IPS DF 19.7 (cell line): ENCODE results near the gene KRTAP10-10.
"Not testable (repeated sequence)": the region's sequence is repeated elsewhere in the genome, so short reads cannot be mapped to it uniquely, and the experiment has no call there.

ENCODE experiments used
- DNase-seq: peaks from one replicate; pipeline ENCODE4 v3.0.0-alpha.2; 2013; ENCODE audit warnings: low read depth, low spot score

The KRTAP10-10 gene

DNA sequence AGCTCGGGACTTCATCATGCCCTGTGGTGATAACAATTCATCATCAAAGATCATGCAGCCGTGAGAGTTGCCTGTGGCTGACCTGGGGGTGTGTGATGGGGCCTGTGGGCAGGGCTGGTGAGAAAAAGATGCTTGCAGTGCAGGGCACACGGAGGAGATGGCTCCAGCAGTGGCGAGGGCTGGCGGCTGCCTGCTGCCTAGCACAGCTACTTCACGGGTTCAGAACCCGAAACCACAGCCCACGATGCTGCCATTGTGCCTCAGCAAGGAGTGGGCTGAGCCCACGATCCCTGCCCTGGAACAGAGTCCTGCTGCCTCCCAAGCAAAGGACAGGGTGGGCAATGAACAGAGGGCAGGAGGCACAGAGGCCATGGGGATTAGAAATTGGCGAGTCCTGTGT is 10.9 kb upstream of the KRTAP10-10 start:
- no peak for DNase-seq

DNA sequence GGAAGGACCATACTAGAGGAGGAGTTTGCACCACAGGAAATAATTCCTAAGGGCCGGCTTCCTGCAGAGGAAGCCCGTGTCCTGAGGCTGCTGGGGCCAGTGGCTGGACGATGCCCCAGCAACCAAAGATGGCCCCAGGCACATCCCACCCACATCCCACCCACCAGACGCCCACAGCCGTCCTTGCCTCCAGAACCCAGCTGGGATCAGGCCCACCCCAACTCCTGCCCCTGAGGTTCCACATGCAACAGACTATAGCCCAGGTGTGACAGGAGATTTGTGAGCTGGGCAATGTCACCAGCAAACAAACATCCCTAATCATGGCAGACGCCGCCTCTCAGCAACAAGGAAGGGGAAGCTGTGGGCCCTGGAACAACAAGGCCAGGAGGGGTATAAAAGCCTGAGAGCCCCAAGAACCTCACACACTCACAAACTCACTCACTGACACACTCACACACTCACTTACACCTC is 10.4 kb upstream of the KRTAP10-10 start, which contains the start of gene KRTAP10-9:
Gene KRTAP10-9, plus strand, starts transcription at position 421 of the 471 bp plus-strand sequence. CDS start 79 bp downstream, outside the sequence.
- DNase-seq: no peak

DNA sequence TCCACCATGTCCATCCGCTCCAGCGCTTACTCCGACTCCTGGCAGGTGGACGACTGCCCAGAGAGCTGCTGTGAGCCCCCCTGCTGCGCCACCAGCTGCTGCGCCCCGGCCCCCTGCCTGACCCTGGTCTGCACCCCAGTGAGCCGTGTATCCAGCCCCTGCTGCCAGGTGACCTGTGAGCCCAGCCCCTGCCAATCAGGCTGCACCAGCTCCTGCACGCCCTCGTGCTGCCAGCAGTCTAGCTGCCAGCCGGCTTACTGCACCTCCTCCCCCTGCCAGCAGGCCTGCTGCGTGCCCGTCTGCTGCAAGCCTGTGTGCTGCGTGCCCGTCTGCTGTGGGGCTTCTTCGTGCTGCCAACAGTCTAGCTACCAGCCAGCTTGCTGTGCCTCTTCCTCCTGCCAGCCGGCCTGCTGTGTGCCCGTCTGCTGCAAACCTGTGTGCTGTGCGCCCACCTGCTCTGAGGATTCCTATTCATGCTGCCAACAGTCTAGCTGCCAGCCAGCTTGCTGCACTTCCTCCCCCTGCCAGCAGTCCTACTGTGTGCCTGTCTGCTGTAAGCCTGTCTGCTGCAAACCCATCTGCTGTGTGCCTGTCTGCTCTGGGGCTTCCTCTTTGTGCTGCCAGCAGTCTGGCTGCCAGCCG is 9.9 kb upstream of the KRTAP10-10 start:
- not testable (repeated sequence) for DNase-seq

DNA sequence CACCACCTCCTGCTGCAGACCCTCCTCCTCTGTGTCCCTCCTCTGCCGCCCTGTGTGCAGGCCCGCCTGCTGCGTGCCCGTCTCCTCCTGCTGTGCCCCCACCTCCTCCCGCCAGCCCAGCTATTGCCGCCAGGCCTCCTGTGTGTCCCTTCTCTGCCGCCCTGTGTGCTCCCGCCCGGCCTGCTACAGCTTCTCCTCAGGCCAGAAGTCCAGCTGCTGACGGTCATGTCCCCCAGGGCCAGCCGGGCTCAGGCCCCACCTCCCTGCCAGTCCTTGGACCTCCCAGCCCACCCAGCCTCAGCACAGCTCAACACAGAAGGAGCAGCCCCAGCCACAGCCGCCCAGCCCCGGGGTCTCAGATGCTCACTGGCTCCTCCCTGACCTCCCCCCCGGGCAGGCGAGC is 9.3 kb upstream of the KRTAP10-10 start:
- DNase-seq: not testable (repeated sequence)

DNA sequence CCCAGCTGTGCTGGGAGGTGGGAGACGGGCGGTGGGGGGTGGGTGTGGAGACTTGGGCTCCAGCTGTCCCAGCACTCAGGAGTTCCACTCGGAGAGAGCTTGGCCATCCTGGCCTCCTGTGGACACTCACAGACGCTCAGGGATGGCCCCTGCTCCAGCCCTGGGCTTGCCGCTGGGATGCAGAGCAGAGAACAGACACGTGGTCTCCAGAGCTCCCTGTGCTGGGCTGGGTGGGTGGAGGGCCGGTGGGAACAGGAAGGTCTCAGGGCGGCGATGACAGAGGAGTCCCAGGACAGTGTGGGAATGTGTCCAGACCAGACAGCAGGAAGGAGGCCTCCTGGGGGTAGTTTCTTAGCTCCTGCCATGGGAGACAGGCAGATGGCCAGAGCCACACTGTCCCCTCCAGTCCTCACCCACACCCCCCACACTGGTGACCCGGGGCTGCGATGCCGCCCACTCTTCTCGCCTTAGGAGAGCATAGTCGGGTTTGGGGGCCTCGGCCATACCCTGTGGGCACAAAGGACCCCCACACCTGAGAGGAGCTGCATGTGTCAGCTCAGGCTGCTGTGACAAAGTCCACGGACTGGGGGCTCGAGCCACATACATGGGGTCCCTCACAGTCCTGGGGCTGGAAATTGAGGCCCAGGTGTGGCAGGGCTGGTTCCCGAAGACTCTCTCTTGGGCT is 8.3 kb upstream of the KRTAP10-10 start:
- DNase-seq: no peak

DNA sequence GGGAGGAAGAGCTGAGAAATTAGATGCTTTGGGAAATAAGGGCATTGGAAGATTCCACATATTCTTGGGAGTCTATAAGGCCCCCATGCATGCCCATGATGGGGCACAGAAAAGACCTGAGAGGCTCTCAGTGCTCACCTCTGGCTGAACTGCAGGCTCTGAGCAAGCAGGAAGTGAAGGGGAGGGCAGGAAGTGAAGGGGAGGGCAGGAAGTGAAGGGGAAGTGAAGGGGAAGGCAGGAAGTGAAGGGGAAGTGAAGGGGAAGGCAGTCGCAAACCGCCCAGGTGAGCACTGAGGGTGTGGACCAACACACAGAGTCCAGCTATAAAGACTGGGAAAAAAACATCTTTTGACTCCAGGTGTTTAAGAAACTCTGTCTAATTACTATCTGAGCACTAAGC is 6.7 kb upstream of the KRTAP10-10 start:
- no peak for DNase-seq

DNA sequence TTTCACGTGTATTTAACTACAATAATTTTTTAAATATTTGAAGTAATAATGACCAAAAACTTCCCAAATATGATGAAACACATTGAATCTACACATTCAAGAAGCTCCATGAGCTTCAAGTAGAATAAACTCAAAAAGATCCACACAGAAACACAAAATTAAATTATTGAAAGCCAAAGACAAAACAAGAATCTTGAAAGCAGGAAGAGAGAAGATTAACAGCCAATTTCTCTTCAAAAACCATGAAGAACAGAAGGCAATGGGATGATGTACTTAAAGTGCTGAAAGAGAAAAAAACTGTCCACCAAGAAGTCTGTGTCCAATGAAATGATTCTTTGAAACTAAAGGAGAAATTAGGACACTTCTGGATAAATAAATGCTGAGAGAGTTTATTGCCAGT is 5.1 kb upstream of the KRTAP10-10 start:
- DNase-seq: no peak

DNA sequence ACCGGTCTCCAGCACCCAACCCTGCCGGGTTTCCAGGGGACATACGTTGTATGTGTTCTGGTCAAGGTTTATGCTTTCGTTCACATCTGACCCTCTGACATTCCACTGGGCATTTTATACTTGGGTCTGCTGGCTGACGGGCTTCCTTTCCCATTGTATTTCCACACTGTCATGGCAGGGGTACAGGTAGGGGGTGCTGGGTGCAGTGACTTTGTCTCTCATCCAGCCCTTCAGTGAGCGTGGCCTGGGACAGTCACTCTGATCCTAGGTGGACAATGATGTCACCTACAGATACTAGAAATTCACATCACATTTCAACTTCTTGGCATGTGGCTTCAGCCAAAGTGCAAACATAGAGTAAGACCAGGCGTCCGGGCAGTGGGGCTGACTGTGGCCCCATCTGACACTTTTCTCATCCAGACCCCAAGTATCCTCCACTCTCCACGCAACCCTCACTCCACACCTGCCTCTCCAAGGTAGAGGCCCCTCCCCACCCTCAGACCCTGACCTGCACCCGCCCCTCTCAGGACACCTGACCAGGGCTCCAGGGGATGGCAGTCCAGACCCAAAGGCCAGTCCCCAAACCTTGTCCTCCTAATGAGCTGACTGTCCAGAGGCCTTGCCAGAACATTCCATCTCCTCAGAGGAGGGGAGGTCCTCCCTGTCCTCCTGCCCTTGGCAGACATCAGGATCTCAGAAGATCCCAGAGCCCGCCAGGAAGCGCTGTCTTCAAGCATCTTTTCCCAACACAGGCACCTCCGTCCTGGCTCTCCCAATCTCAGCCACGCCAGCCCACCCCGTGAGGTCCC is 743 bp upstream of the KRTAP10-10 start:
- no peak for DNase-seq

DNA sequence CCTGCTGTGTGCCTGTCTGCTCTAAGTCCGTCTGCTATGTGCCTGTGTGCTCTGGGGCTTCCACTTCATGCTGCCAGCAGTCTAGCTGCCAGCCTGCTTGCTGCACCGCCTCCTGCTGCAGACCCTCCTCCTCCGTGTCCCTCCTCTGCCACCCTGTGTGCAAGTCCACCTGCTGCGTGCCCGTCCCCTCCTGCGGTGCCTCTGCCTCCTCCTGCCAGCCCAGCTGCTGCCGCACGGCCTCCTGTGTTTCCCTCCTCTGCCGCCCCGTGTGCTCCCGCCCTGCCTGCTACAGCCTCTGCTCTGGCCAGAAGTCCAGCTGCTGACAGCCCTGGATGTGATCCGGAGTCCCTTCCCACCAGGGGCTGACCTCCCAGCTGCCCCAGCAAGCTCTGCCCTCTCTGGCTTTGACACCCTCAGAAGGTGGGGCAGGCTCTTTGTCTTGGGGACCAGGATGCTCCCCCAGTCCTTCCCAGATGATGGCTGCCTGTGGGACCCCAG is 744 bp downstream of the KRTAP10-10 start:
- DNase-seq: not testable (repeated sequence)

DNA sequence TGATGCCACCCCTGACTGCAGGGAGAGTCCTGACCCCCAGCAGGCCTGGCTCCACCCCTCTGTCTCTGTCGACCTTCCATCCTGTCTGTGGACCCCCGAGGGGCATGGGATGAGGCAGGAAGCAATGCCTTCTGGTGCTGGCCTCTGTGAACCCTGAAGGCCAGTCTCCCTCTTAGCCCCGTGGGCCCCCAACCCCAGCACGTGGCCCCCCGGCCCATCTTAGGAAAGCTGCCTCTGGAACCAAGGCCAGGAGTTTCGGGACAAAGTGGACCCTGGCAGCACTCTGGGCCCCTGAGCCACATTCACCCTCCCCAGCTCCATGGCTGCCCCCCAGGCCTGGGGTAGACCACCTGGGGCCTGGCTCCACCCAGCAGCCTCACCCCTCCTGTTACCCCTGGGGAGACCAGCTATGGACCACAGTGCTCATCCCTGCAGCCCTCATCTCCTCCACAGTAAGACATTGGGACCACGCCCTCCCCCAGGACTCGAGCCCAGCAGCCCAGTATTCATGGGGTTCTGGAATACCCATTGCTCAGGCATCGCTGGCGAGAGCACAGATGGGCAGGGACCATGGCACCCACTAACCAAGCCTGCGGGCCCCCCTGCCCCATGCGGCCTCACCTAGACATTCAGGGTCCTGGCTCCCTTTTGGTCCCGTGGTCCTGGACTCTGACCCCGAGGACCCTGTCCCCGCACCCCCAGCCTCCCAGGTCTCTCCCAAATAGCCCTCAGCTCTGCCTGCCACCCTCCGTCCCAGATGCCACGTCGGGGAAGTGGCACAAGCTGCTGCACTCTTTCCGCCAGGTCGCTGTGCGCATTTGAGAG is 1.6 kb downstream of the KRTAP10-10 start:
- not testable (repeated sequence) for DNase-seq

DNA sequence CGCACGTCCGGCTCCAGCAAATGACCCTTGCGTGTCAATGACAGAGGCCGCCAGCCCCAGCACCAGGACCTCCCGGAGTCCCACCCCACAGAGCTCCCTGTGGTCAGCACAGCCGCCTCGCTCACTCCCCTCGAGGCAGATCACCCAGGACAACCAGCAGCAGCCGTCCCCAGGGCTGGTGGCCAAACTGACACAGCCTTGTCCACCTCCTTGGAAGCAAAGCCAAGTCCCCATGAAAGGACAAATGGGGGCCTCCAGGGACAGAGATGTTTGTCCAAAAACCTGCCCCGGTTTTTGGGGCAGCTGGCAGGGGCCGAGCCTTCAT is 2.1 kb downstream of the KRTAP10-10 start:
- DNase-seq: no peak

DNA sequence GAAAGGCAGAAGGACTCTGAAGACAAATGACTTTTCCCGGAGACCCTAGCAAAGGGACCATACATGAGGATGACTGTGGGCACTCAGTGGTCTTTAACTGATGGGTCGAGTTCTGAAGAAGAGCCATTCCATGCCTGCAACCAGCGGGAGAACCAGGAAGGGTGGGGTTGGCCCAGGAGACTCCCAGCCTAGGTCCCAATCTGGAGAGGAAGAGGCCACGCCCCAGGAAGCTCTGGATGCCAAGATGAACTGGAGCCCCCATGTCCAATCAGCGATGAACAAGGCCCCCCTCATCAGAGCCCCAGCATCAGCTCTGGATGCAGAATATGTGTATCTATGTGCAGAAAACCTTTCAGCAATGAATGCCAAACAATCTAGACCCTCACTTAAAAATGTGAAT is 3.6 kb downstream of the KRTAP10-10 start:
- DNase-seq: no peak

DNA sequence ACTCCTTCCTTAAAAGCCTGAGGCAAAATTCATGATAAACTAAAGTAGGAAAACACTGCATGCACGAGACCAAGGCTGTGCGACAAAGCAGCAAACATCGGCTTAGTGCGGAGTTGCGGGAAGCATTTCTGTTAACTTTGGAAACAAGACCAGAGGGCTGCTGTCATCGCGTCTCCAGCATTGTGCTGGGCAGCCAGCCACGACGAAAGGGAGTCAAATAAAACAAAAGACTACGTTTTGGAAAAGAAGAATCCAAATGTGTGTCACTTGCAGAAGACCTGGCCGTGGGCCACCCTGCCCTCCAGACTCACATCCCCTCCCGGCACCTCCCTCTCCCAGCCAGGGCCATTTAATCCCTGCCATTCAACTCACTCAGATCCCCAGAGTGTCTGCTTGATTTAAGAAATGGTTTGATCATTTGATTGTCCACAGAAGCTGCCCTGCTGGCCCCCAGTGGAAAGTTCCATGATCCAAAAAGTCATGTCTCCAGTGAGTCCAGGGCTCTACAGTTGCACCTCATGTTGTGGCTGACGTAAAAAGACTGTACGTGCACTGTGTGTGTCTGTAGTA is 6.7 kb downstream of the KRTAP10-10 start:
- DNase-seq: no peak

DNA sequence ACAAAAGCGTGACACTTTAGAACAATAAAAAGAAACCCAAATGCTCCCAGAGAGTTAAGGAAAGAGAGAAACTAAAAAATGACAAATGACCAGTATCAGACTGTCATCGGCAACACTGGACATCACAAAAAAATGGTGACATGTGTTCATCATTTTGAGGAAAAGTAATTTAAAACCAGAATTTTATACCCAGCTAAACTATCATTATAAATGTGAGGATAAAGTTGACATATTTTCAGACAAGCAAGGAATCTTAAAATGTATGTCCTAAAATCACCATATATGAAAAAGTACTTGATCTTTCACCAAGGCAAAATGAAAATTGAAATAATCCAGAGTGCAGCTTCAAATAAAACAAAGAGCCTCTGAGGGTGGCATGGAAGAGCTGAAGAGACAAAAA is 7.7 kb downstream of the KRTAP10-10 start:
- no peak for DNase-seq

DNA sequence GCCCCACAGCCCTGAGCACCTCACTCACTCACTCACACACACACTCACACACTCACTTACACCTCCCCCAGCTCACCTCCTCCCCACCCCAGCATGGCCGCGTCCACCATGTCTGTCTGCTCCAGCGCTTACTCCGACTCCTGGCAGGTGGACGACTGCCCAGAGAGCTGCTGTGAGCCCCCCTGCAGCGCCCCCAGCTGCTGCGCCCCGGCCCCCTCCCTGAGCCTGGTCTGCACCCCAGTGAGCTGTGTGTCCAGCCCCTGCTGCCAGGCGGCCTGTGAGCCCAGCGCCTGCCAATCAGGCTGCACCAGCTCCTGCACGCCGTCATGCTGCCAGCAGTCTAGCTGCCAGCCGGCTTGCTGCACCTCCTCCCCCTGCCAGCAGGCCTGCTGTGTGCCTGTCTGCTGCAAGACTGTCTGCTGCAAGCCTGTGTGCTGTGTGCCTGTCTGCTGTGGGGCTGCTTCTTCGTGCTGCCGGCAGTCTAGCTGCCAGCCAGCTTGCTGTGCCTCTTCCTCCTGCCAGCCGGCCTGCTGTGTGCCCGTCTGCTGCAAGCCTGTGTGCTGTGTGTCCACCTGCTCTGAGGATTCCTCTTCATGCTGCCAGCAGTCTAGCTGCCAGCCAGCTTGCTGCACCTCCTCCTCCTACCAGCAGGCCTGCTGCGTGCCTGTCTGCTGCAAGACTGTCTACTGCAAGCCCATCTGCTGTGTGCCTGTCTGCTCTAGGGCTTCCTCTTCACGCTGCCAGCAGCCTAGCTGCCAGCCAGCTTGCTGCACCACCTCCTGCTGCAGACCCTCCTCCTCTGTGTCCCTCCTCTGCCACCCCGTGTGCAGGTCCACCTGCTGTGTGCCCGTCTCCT is 9.4 kb downstream of the KRTAP10-10 start, which contains the start of gene KRTAP10-11:
Gene KRTAP10-11, plus strand, starts transcription at position 49 of the 856 bp plus-strand sequence. Its CDS starts 45 bp downstream, at position 94.
- DNase-seq: not testable (repeated sequence)

DNA sequence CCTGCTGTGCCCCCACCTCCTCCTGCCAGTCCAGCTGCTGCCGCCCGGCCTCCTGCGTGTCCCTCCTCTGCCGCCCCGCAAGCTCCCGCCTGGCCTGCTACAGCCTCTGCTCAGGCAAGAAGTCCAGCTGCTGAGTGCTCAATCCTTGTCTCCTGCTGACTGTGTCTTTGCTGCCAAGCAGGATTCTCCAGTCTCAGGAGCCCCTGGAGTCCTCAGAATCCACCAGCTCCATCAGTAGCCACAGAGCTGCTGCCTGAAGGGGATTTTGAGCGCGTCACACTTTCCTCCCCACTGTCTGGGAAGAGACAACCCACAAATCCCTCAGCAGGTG is 10.0 kb downstream of the KRTAP10-10 start:
- no peak for DNase-seq

DNA sequence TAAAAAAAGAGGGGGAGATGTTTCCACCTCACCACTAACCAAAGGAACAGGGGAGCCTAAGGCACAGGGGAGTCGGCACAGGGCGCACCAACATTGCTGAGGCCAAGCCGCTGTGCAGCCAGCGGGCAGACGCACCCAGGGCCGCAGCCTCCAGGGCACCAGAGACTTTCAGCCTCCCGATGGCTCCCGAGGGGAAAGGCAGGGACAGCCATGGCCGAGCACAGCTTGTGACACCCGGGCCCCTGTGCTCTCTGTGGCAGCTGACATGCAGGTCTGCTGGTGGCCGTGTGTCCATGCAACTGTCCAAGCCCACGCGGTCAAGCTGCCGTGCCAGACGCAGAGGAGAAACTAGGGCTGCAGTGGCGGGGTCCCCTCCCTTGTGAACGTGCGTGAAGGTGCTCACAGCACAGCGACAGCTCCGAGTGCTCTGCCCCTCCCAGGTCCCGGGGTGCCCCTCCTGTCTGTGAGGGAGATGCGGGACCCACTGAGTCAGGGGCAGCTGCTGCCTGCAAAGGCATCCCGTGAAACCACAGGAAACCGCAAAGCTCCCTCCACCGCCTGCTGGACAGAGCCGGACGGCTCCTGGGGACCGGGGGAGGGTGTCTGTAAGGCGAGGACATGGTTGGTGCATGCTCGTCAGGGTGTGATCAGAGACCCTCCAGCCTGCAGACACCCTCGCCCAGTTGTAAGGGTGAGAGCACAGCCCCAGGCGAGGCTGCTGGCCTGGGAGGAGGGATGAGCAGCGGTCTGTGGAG is 11.6 kb downstream of the KRTAP10-10 start:
- no peak for DNase-seq

DNA sequence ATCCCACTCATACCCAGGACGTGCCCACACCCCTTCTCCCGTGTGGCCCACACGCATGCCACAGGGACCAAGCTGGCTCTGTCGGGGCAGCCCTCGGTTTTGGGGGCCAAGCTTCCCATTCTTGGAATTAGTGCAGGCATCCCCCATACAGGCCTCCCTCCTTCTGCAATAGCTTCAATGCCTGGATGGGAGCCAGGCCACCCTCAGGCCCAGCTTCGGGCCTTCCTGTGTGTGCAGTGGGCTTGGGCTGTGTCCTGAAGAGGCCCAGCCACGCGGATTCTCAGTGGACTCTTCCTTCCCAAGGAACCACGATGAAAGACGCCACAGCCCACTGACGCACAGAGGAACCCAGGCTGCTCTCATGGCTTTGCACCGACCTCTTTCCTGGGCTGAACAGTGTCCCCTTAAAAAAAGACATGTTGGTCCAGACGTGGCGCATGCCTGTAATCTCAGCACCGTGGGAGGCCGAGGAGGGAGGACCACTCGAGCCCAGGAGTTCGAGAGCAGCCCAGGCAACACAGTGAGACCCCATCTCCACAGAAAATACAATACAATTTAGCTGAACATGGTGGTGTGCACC is 12.5 kb downstream of the KRTAP10-10 start:
- DNase-seq: no peak
